ENCODE measurements around the gene ZPBP2. TPM values are rescaled to one million over a fixed set of nuclear protein-coding genes. Genes with fewer than 3 reads are reported as not detected.

Gene ZPBP2
- total and polyA plus RNA-seq, 2 donors (not counting 1 experiment from before 2014, with no cell fraction given), result not detected

DNA sequence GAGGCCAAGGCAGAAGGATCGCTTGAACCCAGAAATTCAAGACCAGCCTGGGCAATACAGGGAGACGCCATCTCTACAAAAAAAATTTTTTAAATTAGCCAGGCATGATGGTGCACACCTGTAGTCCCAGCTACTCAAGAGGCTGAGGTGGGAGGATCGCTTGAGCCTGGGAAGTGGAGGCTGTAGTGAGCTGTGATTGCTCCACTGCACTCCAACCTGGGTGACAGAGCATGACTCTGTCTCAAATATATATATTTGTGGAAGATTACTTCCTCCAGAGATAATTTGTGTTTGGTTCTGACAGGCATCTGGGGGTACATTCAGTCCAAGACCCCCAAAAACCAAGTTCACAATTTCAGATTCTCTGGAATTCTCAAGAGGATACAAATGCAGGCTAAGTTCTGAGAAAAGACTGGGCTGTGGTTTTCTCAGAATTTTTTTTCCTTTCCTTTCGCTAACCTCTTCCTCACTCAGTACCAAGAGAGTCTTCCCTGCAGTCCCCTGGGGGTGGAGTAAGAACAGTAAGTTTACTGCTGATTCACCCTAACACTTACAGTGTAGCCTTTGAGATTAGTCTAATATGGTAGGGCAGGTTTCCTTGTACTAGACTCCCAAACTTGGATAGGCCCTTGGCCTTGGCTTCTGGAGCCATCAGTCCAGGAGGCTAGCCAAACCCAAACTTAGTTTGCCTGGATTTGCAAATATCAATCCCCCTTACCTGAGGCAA lies 35.3 kb downstream of the ZPBP2 start:
- no peak overlapping the region for H3K4me2 ChIP-seq (ENCODE audit: extremely low read depth, insufficient read depth, low read length)

DNA sequence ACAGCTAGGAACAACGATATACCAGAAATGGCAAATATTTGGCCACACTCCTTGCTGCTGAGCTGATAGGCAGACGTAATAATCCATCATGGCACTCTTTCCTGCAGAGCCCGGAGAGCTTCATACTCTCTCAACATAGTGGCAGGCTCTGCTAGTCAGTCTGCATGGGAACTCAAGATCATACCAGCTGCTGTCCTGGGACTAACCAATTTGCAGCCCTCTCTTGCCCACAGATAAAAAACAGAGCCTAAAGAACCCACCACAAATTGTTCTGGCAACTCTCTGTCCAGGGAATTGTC lies 36.9 kb downstream of the ZPBP2 start:
- Histone ChIP-seq H3K4me2 (ENCODE audit: extremely low read depth, insufficient read depth, low read length) (no peak overlapping the region), H2AFZ (ENCODE audit: low read length) (no peak overlapping the region), H3K4me1 (ENCODE audit: control insufficient read depth, extremely low read depth, insufficient read depth, low read length) (peaks cover 2% of the 10 kb centered on the region), H3K36me3 (ENCODE audit: control insufficient read depth, insufficient read depth, low read length) (no peaks in the 10 kb centered on the region), H3K9me3 (ENCODE audit: control insufficient read depth, insufficient read depth, low read depth, low read length) (no peaks in the 10 kb centered on the region), H3K27ac (ENCODE audit: insufficient read depth, low read length) (no peak overlapping the region), H3K4me3 (replicated peaks in 1 of 4; ENCODE audit: control extremely low read depth in 1 of 4, insufficient read depth in 1 of 4, low read depth in 3 of 4, low read length in 4 of 4) (no peak overlapping the region), H3K27me3 (ENCODE audit: control insufficient read depth, insufficient read depth, low read length) (no peaks in the 10 kb centered on the region), H4K20me1 (ENCODE audit: control insufficient read depth, extremely low read depth, insufficient read depth, low read length) (no peaks in the 10 kb centered on the region), H3K9ac (ENCODE audit: insufficient read depth, low read length) (no peak overlapping the region), H3K79me2 (ENCODE audit: control insufficient read depth, insufficient read depth, low read length) (no peaks in the 10 kb centered on the region)
- TF ChIP-seq, protein P1, sequence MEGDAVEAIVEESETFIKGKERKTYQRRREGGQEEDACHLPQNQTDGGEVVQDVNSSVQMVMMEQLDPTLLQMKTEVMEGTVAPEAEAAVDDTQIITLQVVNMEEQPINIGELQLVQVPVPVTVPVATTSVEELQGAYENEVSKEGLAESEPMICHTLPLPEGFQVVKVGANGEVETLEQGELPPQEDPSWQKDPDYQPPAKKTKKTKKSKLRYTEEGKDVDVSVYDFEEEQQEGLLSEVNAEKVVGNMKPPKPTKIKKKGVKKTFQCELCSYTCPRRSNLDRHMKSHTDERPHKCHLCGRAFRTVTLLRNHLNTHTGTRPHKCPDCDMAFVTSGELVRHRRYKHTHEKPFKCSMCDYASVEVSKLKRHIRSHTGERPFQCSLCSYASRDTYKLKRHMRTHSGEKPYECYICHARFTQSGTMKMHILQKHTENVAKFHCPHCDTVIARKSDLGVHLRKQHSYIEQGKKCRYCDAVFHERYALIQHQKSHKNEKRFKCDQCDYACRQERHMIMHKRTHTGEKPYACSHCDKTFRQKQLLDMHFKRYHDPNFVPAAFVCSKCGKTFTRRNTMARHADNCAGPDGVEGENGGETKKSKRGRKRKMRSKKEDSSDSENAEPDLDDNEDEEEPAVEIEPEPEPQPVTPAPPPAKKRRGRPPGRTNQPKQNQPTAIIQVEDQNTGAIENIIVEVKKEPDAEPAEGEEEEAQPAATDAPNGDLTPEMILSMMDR (conservative IDR thresholded peaks at IDR 0.05 in 1 of 2, IDR thresholded peaks at IDR 0.05 in 1 of 2; ENCODE audit: low read depth in 1 of 2, low read length in 2 of 2), result no peak
- TF ChIP-seq EZH2 (IDR thresholded peaks at IDR 0.05; ENCODE audit: low read length, missing control alignments), result no peak
- DNase-seq (ENCODE audit: low read depth in 2 of 2), result no peak

More for the DNA sequence above, 35.3 kb downstream of the ZPBP2 start:
- H3K36me3 ChIP-seq (ENCODE audit: control insufficient read depth, insufficient read depth, low read length), result no peaks in the 10 kb centered on the region
- H3K9ac ChIP-seq (ENCODE audit: insufficient read depth, low read length), result no peak overlapping the region
- H3K27ac ChIP-seq (ENCODE audit: insufficient read depth, low read length), result no peak overlapping the region
- TF ChIP-seq, protein P1 (conservative IDR thresholded peaks at IDR 0.05 in 1 of 2, IDR thresholded peaks at IDR 0.05 in 1 of 2; ENCODE audit: low read depth in 1 of 2, low read length in 2 of 2), result no peak
- TF ChIP-seq EZH2 (IDR thresholded peaks at IDR 0.05; ENCODE audit: low read length, missing control alignments), result no peak
- H3K9me3 ChIP-seq (ENCODE audit: control insufficient read depth, insufficient read depth, low read depth, low read length), result no peaks in the 10 kb centered on the region
- H3K4me1 ChIP-seq (ENCODE audit: control insufficient read depth, extremely low read depth, insufficient read depth, low read length), result peaks cover 2% of the 10 kb centered on the region
- no peak overlapping the region for H3K4me3 ChIP-seq (replicated peaks in 1 of 4; ENCODE audit: control extremely low read depth in 1 of 4, insufficient read depth in 1 of 4, low read depth in 3 of 4, low read length in 4 of 4)
- H2AFZ ChIP-seq (ENCODE audit: low read length), result no peak overlapping the region
- H3K27me3 ChIP-seq (ENCODE audit: control insufficient read depth, insufficient read depth, low read length), result no peaks in the 10 kb centered on the region
- no peak for DNase-seq (ENCODE audit: low read depth in 2 of 2)
- H4K20me1 ChIP-seq (ENCODE audit: control insufficient read depth, extremely low read depth, insufficient read depth, low read length), result no peaks in the 10 kb centered on the region
- H3K79me2 ChIP-seq (ENCODE audit: control insufficient read depth, insufficient read depth, low read length), result no peaks in the 10 kb centered on the region

DNA sequence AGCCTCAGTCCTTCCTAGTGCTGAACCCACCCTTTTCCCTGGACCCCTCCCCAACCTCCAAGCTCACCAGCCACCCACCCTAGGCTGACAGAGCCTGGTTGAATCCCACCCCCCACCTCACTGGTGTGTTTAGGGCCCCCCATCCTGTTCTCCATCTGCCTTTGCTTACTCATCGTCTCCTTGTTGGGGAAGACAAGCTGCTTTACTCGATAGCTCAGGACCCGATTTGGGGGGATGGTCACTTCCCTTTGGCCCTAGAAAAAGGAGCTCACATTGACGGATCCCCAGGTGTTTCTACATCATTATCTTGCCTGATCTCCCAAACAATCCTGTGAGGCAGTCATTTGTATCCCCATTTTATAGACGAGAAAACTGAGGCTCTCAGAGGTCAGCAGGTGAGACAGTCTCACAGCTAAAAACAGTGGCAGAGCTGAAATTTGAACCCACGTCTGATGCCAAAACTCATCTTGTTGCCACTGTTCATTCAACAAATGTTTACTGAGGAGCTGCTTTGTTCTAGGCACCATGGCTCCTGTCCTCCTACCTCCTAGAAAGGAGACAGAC lies 40.9 kb downstream of the ZPBP2 start:
- Histone ChIP-seq H3K4me2 (ENCODE audit: extremely low read depth, insufficient read depth, low read length) (no peak overlapping the region), H4K20me1 (ENCODE audit: control insufficient read depth, extremely low read depth, insufficient read depth, low read length) (no peaks in the 10 kb centered on the region), H3K27me3 (ENCODE audit: control insufficient read depth, insufficient read depth, low read length) (no peaks in the 10 kb centered on the region), H3K9ac (ENCODE audit: insufficient read depth, low read length) (no peak overlapping the region), H3K27ac (ENCODE audit: insufficient read depth, low read length) (no peak overlapping the region), H3K36me3 (ENCODE audit: control insufficient read depth, insufficient read depth, low read length) (no peaks in the 10 kb centered on the region), H3K79me2 (ENCODE audit: control insufficient read depth, insufficient read depth, low read length) (no peaks in the 10 kb centered on the region), H2AFZ (ENCODE audit: low read length) (no peak overlapping the region), H3K4me1 (ENCODE audit: control insufficient read depth, extremely low read depth, insufficient read depth, low read length) (no peaks in the 10 kb centered on the region), H3K4me3 (replicated peaks in 1 of 4; ENCODE audit: control extremely low read depth in 1 of 4, insufficient read depth in 1 of 4, low read depth in 3 of 4, low read length in 4 of 4) (no peak overlapping the region), H3K9me3 (ENCODE audit: control insufficient read depth, insufficient read depth, low read depth, low read length) (no peaks in the 10 kb centered on the region)
- no peak for DNase-seq (ENCODE audit: low read depth in 2 of 2)
- TF ChIP-seq, protein P1 (conservative IDR thresholded peaks at IDR 0.05 in 1 of 2, IDR thresholded peaks at IDR 0.05 in 1 of 2; ENCODE audit: low read depth in 1 of 2, low read length in 2 of 2), result no peak
- TF ChIP-seq EZH2 (IDR thresholded peaks at IDR 0.05; ENCODE audit: low read length, missing control alignments), result no peak

Measured in fibroblast of lung (primary cell).